WERI-Rb-1 (cell line): ENCODE results near the gene SMIM23.

Source experiments
- DNase-seq: peaks from one replicate; pipeline ENCODE4 v3.0.0-alpha.2; 2020
- H3K27ac ChIP-seq: fragments of 250-450 bp; sonication (Bioruptor Pico); 2 replicates; pipeline ENCODE4 v1.5.1; 2020; ENCODE audit warnings: mild to moderate bottlenecking, moderate library complexity
- H3K27me3 ChIP-seq: fragments of 250-450 bp; sonication (Bioruptor Pico); 2 replicates; pipeline ENCODE4 v1.5.1; 2021; ENCODE audit warnings: mild to moderate bottlenecking, low read depth, moderate library complexity; ENCODE audit not compliant: insufficient read depth, severe bottlenecking
- H3K36me3 ChIP-seq: fragments of 250-450 bp; sonication (Bioruptor Pico); 2 replicates; pipeline ENCODE4 v1.5.1; 2020; ENCODE audit warnings: mild to moderate bottlenecking, moderate library complexity
- H3K4me3 ChIP-seq: 2 replicates; pipeline ENCODE4 v1.5.1; 2011; ENCODE audit warnings: low read depth, mild to moderate bottlenecking, control low read depth, low read length
- H3K9me3 ChIP-seq: fragments of 250-450 bp; sonication (Bioruptor Pico); 2 replicates; pipeline ENCODE4 v1.5.1; 2021; ENCODE audit warnings: mild to moderate bottlenecking, moderate library complexity; ENCODE audit not compliant: severe bottlenecking
- TF ChIP-seq, protein P1 (sequence below): IDR thresholded peaks from 2 replicates; pipeline ENCODE4 v1.5.1; 2011; ENCODE audit warnings: low read depth, mild to moderate bottlenecking, control low read depth, inconsistent platforms, low read length

The SMIM23 gene

DNA sequence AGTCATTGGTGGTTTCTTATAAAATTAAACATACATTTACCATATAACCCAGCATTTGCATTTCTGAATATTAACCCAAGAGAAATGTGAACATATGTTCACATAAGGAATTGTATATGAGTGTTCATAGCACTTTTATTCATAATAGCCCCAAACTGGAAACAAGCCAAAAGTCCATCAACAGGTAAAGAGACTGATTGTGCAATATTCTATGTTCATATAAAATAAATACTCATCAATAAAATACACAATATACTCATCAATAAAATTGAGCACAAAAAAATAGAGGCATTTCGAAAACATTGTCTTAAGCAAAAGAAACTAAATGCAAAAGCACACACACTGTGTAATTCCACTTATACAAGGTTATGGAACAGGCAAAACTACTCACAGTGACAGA is 3.7 kb downstream of the SMIM23 start:
- TF ChIP-seq, protein P1, sequence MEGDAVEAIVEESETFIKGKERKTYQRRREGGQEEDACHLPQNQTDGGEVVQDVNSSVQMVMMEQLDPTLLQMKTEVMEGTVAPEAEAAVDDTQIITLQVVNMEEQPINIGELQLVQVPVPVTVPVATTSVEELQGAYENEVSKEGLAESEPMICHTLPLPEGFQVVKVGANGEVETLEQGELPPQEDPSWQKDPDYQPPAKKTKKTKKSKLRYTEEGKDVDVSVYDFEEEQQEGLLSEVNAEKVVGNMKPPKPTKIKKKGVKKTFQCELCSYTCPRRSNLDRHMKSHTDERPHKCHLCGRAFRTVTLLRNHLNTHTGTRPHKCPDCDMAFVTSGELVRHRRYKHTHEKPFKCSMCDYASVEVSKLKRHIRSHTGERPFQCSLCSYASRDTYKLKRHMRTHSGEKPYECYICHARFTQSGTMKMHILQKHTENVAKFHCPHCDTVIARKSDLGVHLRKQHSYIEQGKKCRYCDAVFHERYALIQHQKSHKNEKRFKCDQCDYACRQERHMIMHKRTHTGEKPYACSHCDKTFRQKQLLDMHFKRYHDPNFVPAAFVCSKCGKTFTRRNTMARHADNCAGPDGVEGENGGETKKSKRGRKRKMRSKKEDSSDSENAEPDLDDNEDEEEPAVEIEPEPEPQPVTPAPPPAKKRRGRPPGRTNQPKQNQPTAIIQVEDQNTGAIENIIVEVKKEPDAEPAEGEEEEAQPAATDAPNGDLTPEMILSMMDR = no peak
- DNase-seq = no peak
- no peak overlapping the region for H3K4me3 ChIP-seq
- H3K36me3 ChIP-seq = no peaks in the 10 kb centered on the region
- no peak overlapping the region for H3K27ac ChIP-seq
- no peaks in the 10 kb centered on the region for H3K9me3 ChIP-seq
- H3K27me3 ChIP-seq = peaks cover 32% of the 10 kb centered on the region

DNA sequence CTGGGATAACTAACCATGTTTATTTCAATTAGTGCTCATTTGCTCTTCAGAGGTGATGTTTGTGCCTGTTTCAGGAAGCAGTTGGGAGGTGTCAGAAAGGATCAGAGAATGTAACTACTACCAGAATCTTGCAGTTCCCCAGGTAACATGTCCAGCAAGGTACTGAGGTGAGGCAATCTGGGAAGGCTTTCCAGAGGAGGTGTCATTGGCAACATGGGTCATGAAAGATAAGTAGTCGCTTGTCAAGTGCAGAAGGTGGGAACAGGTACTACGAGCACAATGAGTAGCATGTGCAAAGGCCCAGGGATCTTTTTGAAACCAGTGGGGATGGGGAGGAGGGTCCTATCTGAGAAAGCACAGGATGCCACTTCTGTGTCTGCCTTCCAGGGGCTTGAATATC is 4.8 kb downstream of the SMIM23 start:
- H3K27ac ChIP-seq = no peak overlapping the region
- H3K9me3 ChIP-seq = no peaks in the 10 kb centered on the region
- H3K27me3 ChIP-seq = peaks cover 31% of the 10 kb centered on the region
- DNase-seq = no peak
- TF ChIP-seq, protein P1 = no peak
- no peaks in the 10 kb centered on the region for H3K36me3 ChIP-seq
- H3K4me3 ChIP-seq = no peak overlapping the region

DNA sequence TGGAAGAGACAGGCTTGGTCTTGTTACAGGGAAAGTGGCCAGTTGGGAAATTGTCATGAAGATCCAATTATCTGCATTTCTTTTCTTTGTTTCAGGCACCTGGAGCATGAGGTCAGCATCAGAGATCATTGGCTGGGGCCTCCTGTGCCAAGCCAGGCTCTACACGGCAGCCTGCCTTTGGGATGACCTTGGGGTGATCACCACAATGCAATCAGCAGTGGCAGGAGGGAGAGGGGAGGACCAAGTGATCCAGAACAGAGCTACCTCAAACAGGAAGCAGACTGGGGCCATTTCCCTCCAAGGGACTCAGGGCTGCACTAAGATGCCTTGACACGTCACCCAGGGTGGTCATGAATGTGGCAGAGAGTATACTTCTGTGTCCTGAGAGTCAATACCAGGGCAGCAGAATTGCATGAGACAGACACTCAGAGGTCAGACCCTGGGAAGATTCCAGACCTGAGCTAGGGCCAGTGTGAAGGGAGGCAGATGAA is 8.9 kb downstream of the SMIM23 start:
- TF ChIP-seq, protein P1 = no peak
- peaks cover 37% of the 10 kb centered on the region for H3K27me3 ChIP-seq

DNA sequence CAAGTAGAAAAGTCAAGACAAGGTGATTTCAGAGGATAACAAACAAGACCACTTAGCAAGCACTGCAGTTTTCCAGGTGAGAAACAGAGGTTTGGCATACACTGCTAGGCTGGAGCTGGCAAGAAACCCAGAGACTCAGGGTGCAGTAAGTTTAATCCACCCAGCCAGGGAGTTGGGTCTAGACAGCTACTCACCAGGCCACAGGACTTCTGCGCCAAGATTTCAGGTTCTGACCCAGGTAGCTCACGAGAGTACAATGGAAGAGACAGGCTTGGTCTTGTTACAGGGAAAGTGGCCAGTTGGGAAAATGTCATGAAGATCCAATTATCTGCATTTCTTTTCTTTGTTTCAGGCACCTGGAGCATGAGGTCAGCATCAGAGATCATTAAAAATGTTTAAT is 9.8 kb downstream of the SMIM23 start:
- no peaks in the 10 kb centered on the region for H3K36me3 ChIP-seq
- no peak for DNase-seq
- peaks cover 44% of the 10 kb centered on the region for H3K27me3 ChIP-seq
- H3K4me3 ChIP-seq = no peak overlapping the region
- H3K9me3 ChIP-seq = no peaks in the 10 kb centered on the region
- TF ChIP-seq, protein P1 = no peak
- no peak overlapping the region for H3K27ac ChIP-seq

More for the DNA sequence above, 8.9 kb downstream of the SMIM23 start:
- H3K9me3 ChIP-seq = no peaks in the 10 kb centered on the region
- H3K36me3 ChIP-seq = no peaks in the 10 kb centered on the region
- no peak for DNase-seq
- H3K27ac ChIP-seq = no peak overlapping the region
- H3K4me3 ChIP-seq = no peak overlapping the region

DNA sequence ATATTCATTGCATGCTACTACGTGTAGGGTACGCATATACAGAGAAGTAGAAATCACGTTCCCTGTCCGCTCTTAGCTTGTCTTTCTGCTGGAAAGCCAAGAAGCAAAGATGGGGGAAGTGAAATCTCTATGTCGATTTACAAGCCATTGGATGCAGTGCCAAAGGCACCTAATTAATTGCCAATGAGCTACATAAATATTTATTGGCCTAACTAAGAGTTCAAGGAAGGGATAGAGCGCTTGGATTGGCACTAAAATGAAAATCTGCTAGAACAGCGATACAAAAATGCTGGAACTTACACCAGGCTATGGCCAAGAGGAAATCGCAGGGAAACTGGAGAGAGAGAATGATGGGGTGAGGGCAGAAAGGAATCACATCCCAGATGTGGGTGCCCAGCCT is 10.8 kb downstream of the SMIM23 start:
- TF ChIP-seq, protein P1 = no peak
- H3K27ac ChIP-seq = no peak overlapping the region
- no peak for DNase-seq
- H3K4me3 ChIP-seq = no peak overlapping the region
- H3K36me3 ChIP-seq = no peaks in the 10 kb centered on the region
- H3K27me3 ChIP-seq = peaks cover 40% of the 10 kb centered on the region
- H3K9me3 ChIP-seq = no peaks in the 10 kb centered on the region

DNA sequence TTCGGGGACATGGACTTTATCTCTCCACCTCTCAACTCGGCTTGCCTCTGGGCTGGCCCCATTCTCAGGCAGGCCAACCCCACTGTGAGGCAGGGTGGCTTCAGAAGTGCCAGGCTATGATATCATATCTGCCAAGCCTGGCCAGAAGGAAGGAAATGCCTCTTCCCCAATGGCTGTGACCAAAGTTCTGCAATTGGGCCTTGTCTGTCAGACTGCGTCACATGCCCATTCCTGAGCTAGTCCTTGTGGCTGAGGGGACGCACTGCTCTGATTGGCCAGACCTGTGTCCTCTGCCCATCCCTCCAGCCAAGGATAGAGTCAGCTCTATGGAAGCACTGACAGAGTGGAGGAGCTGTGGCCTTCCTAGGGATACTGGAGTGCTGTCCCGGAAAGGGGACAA is 11.9 kb downstream of the SMIM23 start:
- peaks cover 38% of the 10 kb centered on the region for H3K27me3 ChIP-seq
- no peaks in the 10 kb centered on the region for H3K36me3 ChIP-seq
- no peak overlapping the region for H3K27ac ChIP-seq
- no peak overlapping the region for H3K4me3 ChIP-seq
- no peaks in the 10 kb centered on the region for H3K9me3 ChIP-seq
- TF ChIP-seq, protein P1 = no peak
- DNase-seq = no peak
